ENCODE measurements around the gene SLC6A20. TPM values are rescaled to one million over a fixed set of nuclear protein-coding genes. Genes with fewer than 3 reads are reported as not detected.

The SLC6A20 gene
- total RNA-seq, 1 experiment from 2014 or later = 0.89 TPM

DNA sequence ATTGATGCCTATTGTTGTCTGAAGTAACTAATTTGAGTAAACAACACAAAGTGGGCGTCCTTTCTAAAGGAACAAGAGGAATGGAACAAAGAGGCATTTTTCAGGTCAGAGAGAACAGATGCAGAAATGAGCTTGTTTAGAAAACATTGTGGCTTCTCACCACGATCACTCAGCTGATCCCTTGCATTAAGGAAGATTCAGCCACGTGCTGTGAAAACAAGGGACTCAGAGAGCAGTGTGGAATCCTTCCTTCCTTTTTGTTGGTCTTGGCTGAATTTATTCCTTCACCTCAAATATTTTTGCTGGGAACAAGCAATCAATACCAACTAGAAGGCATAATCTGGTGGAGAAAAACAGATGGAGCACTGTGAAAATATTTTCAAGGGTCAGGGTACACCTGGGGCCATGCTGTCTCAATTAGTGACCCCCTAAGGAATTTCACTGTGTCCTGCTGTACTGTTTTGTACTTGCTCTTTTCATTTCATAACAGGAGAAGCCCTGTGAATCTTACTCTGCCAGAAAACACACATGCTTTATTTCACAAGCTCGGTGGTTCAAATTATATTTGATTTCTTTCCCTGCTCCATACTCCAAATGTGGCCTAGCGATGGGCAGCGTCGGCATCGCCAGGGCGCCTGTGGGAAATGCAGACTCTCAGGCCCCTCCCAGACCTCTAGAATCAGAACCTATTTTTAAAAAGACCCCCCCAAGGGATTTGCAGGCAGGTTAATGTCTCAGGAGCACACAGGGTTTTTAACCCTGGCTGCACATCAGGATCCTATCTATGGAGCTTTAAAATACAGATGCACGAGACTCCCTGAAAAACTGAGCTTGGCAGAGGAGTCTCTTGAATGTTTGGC is 11.6 kb upstream of the SLC6A20 start:
- DNase-seq (ENCODE audit: low read depth, low spot score) (no peak), ATAC-seq (no peak)
- intact Hi-C loops (cut with micrococcal nuclease) = no loop called here
- Histone ChIP-seq H3K4me2 (ENCODE audit: low read length) (no peak overlapping the region), H2AFZ (ENCODE audit: low read depth, low read length, poor library complexity, severe bottlenecking) (no peak overlapping the region), H3K36me3 (ENCODE audit: control insufficient read depth in 1 of 2, insufficient read depth in 2 of 2, low read length in 2 of 2) (no peaks in the 10 kb centered on the region), H3K4me1 (ENCODE audit: control insufficient read depth in 1 of 2, insufficient read depth in 2 of 2, low read length in 2 of 2) (peaks cover 8% of the 10 kb centered on the region in 2 experiments), H3K4me3 (replicated peaks in 1 of 2; ENCODE audit: low read depth in 1 of 2, low read length in 2 of 2) (no peak overlapping the region), H3K27ac (ENCODE audit: low read depth, low read length) (no peak overlapping the region), H3K9ac (ENCODE audit: low read length) (no peak overlapping the region), H4K20me1 (ENCODE audit: insufficient read depth) (no peaks in the 10 kb centered on the region), H3K9me3 (ENCODE audit: control insufficient read depth in 1 of 2, insufficient read depth in 1 of 2, low read depth in 1 of 2, low read length in 2 of 2) (no peaks in the 10 kb centered on the region), H3K9me2 (ENCODE audit: insufficient read depth) (no peaks in the 10 kb centered on the region), H3K27me3 (ENCODE audit: insufficient read depth, low read length) (no peaks in the 10 kb centered on the region), H3K79me2 (ENCODE audit: insufficient read depth, low read length) (no peaks in the 10 kb centered on the region)
- ChIA-PET CTCF (no interaction called here), RAD21 (ENCODE audit: low non-redundant PET in 1 of 2, low total read pairs in 2 of 2, uncharacterized antibody in 2 of 2, unreplicated experiment in 2 of 2) (no interaction called here), POLR2A (no interaction called here)
- no peak for TF ChIP-seq EZH2 (IDR thresholded peaks at IDR 0.05)
- TF ChIP-seq, protein P1, sequence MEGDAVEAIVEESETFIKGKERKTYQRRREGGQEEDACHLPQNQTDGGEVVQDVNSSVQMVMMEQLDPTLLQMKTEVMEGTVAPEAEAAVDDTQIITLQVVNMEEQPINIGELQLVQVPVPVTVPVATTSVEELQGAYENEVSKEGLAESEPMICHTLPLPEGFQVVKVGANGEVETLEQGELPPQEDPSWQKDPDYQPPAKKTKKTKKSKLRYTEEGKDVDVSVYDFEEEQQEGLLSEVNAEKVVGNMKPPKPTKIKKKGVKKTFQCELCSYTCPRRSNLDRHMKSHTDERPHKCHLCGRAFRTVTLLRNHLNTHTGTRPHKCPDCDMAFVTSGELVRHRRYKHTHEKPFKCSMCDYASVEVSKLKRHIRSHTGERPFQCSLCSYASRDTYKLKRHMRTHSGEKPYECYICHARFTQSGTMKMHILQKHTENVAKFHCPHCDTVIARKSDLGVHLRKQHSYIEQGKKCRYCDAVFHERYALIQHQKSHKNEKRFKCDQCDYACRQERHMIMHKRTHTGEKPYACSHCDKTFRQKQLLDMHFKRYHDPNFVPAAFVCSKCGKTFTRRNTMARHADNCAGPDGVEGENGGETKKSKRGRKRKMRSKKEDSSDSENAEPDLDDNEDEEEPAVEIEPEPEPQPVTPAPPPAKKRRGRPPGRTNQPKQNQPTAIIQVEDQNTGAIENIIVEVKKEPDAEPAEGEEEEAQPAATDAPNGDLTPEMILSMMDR (IDR thresholded peaks at IDR 0.05 in 2 of 3, conservative IDR thresholded peaks at IDR 0.05 in 1 of 3; ENCODE audit: borderline replicate concordance in 1 of 3, insufficient read depth in 1 of 3, low read depth in 2 of 3, low read length in 2 of 3) = no peak
- TF ChIP-seq FOSL1 (IDR thresholded peaks at IDR 0.05; ENCODE audit: low read depth) = no peak
- TF ChIP-seq ELF1 (IDR thresholded peaks at IDR 0.05; ENCODE audit: borderline replicate concordance, low read depth) = no peak
- TF ChIP-seq, protein P2, sequence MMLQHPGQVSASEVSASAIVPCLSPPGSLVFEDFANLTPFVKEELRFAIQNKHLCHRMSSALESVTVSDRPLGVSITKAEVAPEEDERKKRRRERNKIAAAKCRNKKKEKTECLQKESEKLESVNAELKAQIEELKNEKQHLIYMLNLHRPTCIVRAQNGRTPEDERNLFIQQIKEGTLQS (IDR thresholded peaks at IDR 0.05) = no peak
- no peak for TF ChIP-seq POLR2AphosphoS5 (IDR thresholded peaks at IDR 0.05; ENCODE audit: low read depth, low read length)
- TF ChIP-seq JUND (IDR thresholded peaks at IDR 0.05) = no peak
- no peak for TF ChIP-seq EZH2phosphoT487 (IDR thresholded peaks at IDR 0.05; ENCODE audit: borderline replicate concordance)
- BruUV-seq (replicated peaks) = no TSS peak
